HepG2 (cell line): ENCODE results near the gene IRAK2. TPM values are rescaled to one million over a fixed set of nuclear protein-coding genes. Genes with fewer than 3 reads are reported as not detected.

ENCODE experiments used
- BCL6 ChIP-seq: IDR thresholded peaks from 2 replicates; pipeline ENCODE4 v1.6.1; 2016; ENCODE audit warnings: missing genetic modification reagents, missing compliant biosample characterization
- IRF2 ChIP-seq: IDR thresholded peaks from 2 replicates; pipeline ENCODE4 v1.6.1; 2018; ENCODE audit warnings: missing genetic modification reagents, missing compliant biosample characterization
- MIXL1 ChIP-seq: IDR thresholded peaks from 2 replicates; pipeline ENCODE4 v1.6.1; 2016
- NR2F6 ChIP-seq, 2 experiments: IDR thresholded peaks; 2 replicates each; pipeline ENCODE4 v1.6.1; 2016; ENCODE audit warnings: antibody characterized with exemption in 1 of 2, mild to moderate bottlenecking in 1 of 2
- SKI ChIP-seq: fragments of 450-650 bp; IDR thresholded peaks from one replicate; pipeline ENCODE4 v1.6.1; 2018; ENCODE audit warnings: mild to moderate bottlenecking; ENCODE audit not compliant: partially characterized antibody
- ZMYM3 ChIP-seq: sonication (generic); formaldehyde crosslinking; IDR thresholded peaks from 2 replicates; pipeline ENCODE4 v1.5.1; 2020; ENCODE audit warnings: mild to moderate bottlenecking, missing genetic modification reagents
- ZNF317 ChIP-seq: sonication (generic); formaldehyde crosslinking; IDR thresholded peaks from 2 replicates; pipeline ENCODE4 v1.5.0; 2020; ENCODE audit warnings: mild to moderate bottlenecking, missing genetic modification reagents
- ZNF350 ChIP-seq: sonication (generic); formaldehyde crosslinking; IDR thresholded peaks from 2 replicates; pipeline ENCODE4 v1.4.0; 2020; ENCODE audit warnings: mild to moderate bottlenecking, low read depth, missing genetic modification reagents, borderline replicate concordance
- ZNF530 ChIP-seq: sonication (generic); formaldehyde crosslinking; IDR thresholded peaks from 2 replicates; pipeline ENCODE4 v1.5.0; 2020; ENCODE audit warnings: low read depth, mild to moderate bottlenecking, missing genetic modification reagents
- ZNF546 ChIP-seq: sonication (generic); formaldehyde crosslinking; conservative IDR thresholded peaks from 2 replicates; pipeline ENCODE4 v1.8.1; 2023; ENCODE audit warnings: mild to moderate bottlenecking, missing genetic modification reagents
- ZNF609 ChIP-seq: sonication (generic); formaldehyde crosslinking; IDR thresholded peaks from 2 replicates; pipeline ENCODE4 v1.4.0; 2020; ENCODE audit warnings: mild to moderate bottlenecking, missing genetic modification reagents, borderline replicate concordance
- ZNF629 ChIP-seq: sonication (generic); formaldehyde crosslinking; conservative IDR thresholded peaks from 2 replicates; pipeline ENCODE4 v1.5.0; 2020; ENCODE audit warnings: missing genetic modification reagents
- ZNF644 ChIP-seq: IDR thresholded peaks from 2 replicates; pipeline ENCODE4 v1.6.1; 2016; ENCODE audit warnings: low read depth
- ZNF761 ChIP-seq: sonication (generic); formaldehyde crosslinking; conservative IDR thresholded peaks from 2 replicates; pipeline ENCODE4 v1.4.0; 2020; ENCODE audit warnings: mild to moderate bottlenecking, missing genetic modification reagents
- ZNF788 ChIP-seq: sonication (generic); formaldehyde crosslinking; IDR thresholded peaks from 2 replicates; pipeline ENCODE4 v1.5.0; 2020; ENCODE audit warnings: mild to moderate bottlenecking, missing genetic modification reagents, borderline replicate concordance
- polyA plus RNA-seq, 8 experiments: library from polyadenylated mRNA; depleted of rRNA in 3 of 8; stranded (reverse) in 7 of 8; unstranded in 1 of 8; fragments of >200 nt; fragmentation: Illumina TruSeq in 4 of 8; extraction: Trizol in 4 of 8; gene quantifications; 2 replicates each; pipeline versions ENCODE4 v1.2.1 to v1.2.3, GENCODE V29; 2011 to 2016; ENCODE audit warnings: low read depth in 4 of 8, missing spikeins in 1 of 8, mixed read lengths in 1 of 8; ENCODE audit not compliant: insufficient read depth in 1 of 8
- total RNA-seq, 5 experiments: library from RNA; depleted of rRNA; stranded (reverse); fragments of >200 nt; fragmentation: Illumina TruSeq; extraction: Trizol; gene quantifications; 2 replicates each; pipeline ENCODE4 v1.2.3, GENCODE V29; 2016; ENCODE audit warnings: low read depth in 1 of 5
- TF ChIP-seq, protein P1 (sequence below): sonication (generic); formaldehyde crosslinking; IDR thresholded peaks from 2 replicates; pipeline ENCODE4 v1.4.0; 2020; ENCODE audit warnings: missing genetic modification reagents, borderline replicate concordance
- TF ChIP-seq, protein P2 (sequence below): sonication (generic); formaldehyde crosslinking; IDR thresholded peaks from 2 replicates; pipeline ENCODE4 v1.5.0; 2020; ENCODE audit warnings: missing genetic modification reagents

Gene IRAK2
- total and polyA plus RNA-seq, 2 of the 13 experiments (the other 11 are each of a cell fraction or from before 2014, with no cell fraction given) = 13.1 to 23.3 TPM

DNA sequence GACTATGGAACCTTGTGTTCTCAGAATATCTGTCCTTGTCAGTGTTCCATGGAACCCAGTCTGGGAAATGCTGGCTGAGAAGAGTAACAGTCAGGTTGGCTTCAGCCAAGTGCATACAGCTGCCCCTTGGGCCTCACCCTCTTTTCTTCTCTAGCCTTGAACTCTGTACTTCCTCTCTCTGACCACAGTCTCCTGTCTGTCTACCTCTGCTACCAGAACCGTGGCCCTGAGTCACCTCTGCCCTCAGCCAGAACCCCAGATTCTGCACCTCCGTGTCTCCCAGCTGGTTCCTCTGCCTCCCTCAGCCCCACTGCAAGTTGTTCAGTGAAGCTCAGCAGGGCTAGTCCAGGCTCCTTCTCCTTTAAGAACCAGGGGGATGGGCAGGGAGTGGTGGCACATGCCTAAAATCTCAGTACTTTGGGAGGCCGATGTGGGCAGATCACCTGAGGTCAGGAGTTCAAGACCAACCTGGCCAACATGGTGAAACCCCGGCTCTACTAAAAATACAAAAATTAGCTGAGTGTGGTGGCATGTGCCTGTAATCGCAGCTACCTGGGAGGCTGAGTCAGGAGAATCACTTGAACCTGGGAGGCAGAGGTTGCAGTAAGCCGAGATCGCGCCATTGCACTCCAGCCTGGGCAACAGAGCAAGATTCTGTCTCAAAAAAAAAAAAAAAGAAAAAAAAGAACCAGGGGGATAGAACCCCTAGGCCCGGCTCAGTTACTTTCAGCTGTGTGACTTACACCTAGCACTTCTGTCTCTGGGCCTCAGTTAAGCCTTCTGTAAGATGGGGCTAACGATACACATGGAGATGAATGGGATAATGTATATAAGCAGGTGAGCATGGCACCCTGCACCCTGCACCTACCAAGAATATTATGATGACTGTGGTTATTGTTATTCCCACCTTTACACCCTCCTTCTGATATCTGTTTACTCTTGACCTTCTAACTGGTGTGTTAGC lies 59.2 kb downstream of the IRAK2 start (continued):
- TF ChIP-seq, protein P1, sequence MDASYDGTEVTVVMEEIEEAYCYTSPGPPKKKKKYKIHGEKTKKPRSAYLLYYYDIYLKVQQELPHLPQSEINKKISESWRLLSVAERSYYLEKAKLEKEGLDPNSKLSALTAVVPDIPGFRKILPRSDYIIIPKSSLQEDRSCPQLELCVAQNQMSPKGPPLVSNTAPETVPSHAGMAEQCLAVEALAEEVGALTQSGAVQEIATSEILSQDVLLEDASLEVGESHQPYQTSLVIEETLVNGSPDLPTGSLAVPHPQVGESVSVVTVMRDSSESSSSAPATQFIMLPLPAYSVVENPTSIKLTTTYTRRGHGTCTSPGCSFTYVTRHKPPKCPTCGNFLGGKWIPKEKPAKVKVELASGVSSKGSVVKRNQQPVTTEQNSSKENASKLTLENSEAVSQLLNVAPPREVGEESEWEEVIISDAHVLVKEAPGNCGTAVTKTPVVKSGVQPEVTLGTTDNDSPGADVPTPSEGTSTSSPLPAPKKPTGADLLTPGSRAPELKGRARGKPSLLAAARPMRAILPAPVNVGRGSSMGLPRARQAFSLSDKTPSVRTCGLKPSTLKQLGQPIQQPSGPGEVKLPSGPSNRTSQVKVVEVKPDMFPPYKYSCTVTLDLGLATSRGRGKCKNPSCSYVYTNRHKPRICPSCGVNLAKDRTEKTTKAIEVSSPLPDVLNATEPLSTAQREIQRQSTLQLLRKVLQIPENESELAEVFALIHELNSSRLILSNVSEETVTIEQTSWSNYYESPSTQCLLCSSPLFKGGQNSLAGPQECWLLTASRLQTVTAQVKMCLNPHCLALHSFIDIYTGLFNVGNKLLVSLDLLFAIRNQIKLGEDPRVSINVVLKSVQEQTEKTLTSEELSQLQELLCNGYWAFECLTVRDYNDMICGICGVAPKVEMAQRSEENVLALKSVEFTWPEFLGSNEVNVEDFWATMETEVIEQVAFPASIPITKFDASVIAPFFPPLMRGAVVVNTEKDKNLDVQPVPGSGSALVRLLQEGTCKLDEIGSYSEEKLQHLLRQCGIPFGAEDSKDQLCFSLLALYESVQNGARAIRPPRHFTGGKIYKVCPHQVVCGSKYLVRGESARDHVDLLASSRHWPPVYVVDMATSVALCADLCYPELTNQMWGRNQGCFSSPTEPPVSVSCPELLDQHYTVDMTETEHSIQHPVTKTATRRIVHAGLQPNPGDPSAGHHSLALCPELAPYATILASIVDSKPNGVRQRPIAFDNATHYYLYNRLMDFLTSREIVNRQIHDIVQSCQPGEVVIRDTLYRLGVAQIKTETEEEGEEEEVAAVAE (CRISPR knock-in tag) = no peak
- TF ChIP-seq NR2F6 (IDR thresholded peaks at IDR 0.05) = peak; percentile 80
- TF ChIP-seq NR2F6 (CRISPR knock-in tag; IDR thresholded peaks at IDR 0.05) = peak; percentile 88
- TF ChIP-seq ZNF530 (CRISPR knock-in tag) = no peak
- peak; percentile 38; the same call in 1 of the 2 replicates for TF ChIP-seq ZMYM3 (CRISPR knock-in tag)
- 0 out of 2 replicates have a peak, but pooled peaks have one; percentile 51 for TF ChIP-seq ZNF350 (CRISPR knock-in tag)
- TF ChIP-seq, protein P2, sequence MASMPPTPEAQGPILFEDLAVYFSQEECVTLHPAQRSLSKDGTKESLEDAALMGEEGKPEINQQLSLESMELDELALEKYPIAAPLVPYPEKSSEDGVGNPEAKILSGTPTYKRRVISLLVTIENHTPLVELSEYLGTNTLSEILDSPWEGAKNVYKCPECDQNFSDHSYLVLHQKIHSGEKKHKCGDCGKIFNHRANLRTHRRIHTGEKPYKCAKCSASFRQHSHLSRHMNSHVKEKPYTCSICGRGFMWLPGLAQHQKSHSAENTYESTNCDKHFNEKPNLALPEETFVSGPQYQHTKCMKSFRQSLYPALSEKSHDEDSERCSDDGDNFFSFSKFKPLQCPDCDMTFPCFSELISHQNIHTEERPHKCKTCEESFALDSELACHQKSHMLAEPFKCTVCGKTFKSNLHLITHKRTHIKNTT = no peak
- peak; percentile 54; the same call in 1 of the 2 replicates for TF ChIP-seq ZNF629 (CRISPR knock-in tag)
- peak; percentile 74 for TF ChIP-seq BCL6
- peak; percentile 88 for TF ChIP-seq SKI
- peak; percentile 44; the same call in 1 of the 2 replicates for TF ChIP-seq IRF2
- no peak for TF ChIP-seq ZNF761 (CRISPR knock-in tag)
- TF ChIP-seq ZNF788 = peak; percentile 48; the same call in 1 of the 2 replicates
- peak; percentile 57; the same call in 1 of the 2 replicates for TF ChIP-seq ZNF317 (CRISPR knock-in tag)
- no peak for TF ChIP-seq ZNF546 (CRISPR knock-in tag)
- peak; percentile 27; the same call in 1 of the 2 replicates for TF ChIP-seq ZNF609
- TF ChIP-seq MIXL1 = no peak
- TF ChIP-seq ZNF644 (CRISPR knock-in tag) = peak; percentile 52; the same call in 1 of the 2 replicates
